Ishikawa (cell line): Measurements from ENCODE around the gene KPNA5.
A peak's percentile ranks its signal among the peaks of the same experiment; 100 is the strongest.

Source experiments
- CEBPB ChIP-seq: IDR thresholded peaks from 2 replicates; pipeline ENCODE4 v1.6.1; 2012
- CREB1 ChIP-seq: IDR thresholded peaks from 2 replicates; pipeline ENCODE4 v1.6.1; 2012; ENCODE audit warnings: low read depth
- EGR1 ChIP-seq: IDR thresholded peaks from 2 replicates; pipeline ENCODE4 v1.6.1; 2012
- EP300 ChIP-seq: IDR thresholded peaks from 2 replicates; pipeline ENCODE4 v1.6.1; 2012; ENCODE audit warnings: borderline replicate concordance
- MAX ChIP-seq: IDR thresholded peaks from 2 replicates; pipeline ENCODE4 v1.6.1; 2012
- NFIC ChIP-seq: IDR thresholded peaks from 2 replicates; pipeline ENCODE4 v1.6.1; 2012
- RAD21 ChIP-seq: IDR thresholded peaks from 2 replicates; pipeline ENCODE4 v1.6.1; 2012; ENCODE audit warnings: low read depth
- REST ChIP-seq: IDR thresholded peaks from 2 replicates; pipeline ENCODE4 v1.6.1; 2012; ENCODE audit warnings: low read depth, mild to moderate bottlenecking
- TAF1 ChIP-seq: IDR thresholded peaks from 2 replicates; pipeline ENCODE4 v1.6.1; 2012; ENCODE audit warnings: low read depth, mild to moderate bottlenecking
- TEAD4 ChIP-seq: IDR thresholded peaks from 2 replicates; pipeline ENCODE4 v1.6.1; 2012
- USF1 ChIP-seq: IDR thresholded peaks from 2 replicates; pipeline ENCODE4 v1.6.1; 2012
- YY1 ChIP-seq: IDR thresholded peaks from 2 replicates; pipeline ENCODE4 v1.6.1; 2012; ENCODE audit warnings: low read depth

- TF ChIP-seq RAD21 (no peak), EGR1 (no peak), REST (no peak), YY1 (no peak), NFIC (no peak), CREB1 (no peak), TAF1 (no peak), EP300 (no peak), TEAD4 (no peak), CEBPB (peak; percentile 33), USF1 (no peak), MAX (no peak)
Observed at GRCh38 chr6:116714761-116715160, 33.8 kb downstream of the KPNA5 start.
